Thyroid gland (tissue), 4 donors: ENCODE measurements around the gene GNL3. TPM values are rescaled to one million over a fixed set of nuclear protein-coding genes. Genes with fewer than 3 reads are reported as not detected.
A peak's percentile ranks its signal among the peaks of the same experiment; 100 is the strongest.

ENCODE experiments used
- DNase-seq, 2 donors: peaks; one replicate each; pipeline ENCODE4 v3.0.0-alpha.2; 2019
- H3K27ac ChIP-seq, 3 donors: fragments of 200-600 bp; sonication (generic); 1 replicate in 2 of 3; 2 replicates in 1 of 3; pipeline ENCODE4 v1.5.1; 2016 to 2019; ENCODE audit warnings: mild to moderate bottlenecking in 1 of 3, moderate library complexity in 1 of 3
- H3K27me3 ChIP-seq: fragments of 200-600 bp; sonication (generic); one replicate; pipeline ENCODE4 v1.5.1; 2019
- H3K36me3 ChIP-seq, 2 donors: fragments of 200-600 bp; sonication (generic); one replicate each; pipeline ENCODE4 v1.5.1; 2016 to 2019
- H3K4me1 ChIP-seq, 2 donors: fragments of 200-600 bp; sonication (generic); one replicate each; pipeline ENCODE4 v1.5.1; 2017 to 2019
- H3K4me3 ChIP-seq, 3 donors: fragments of 200-600 bp; sonication (generic); replicated peaks in 1 of 3; 1 replicate in 2 of 3; 2 replicates in 1 of 3; pipeline ENCODE4 v1.5.1; 2016; ENCODE audit warnings: mild to moderate bottlenecking in 1 of 3
- H3K9me3 ChIP-seq: fragments of 200-600 bp; sonication (generic); one replicate; pipeline ENCODE4 v1.5.1; 2017
- POLR2A ChIP-seq, 2 donors: fragments of 450-650 bp; IDR thresholded peaks; one replicate each; pipeline ENCODE4 v1.6.1; 2017; ENCODE audit warnings: antibody characterized with exemption in 2 of 2, mild to moderate bottlenecking in 2 of 2, moderate library complexity in 1 of 2
- WGBS, 2 donors: methylation state at CpG; one replicate each; pipeline ENCODE4 v1.1.5; 2017; 5-methylcytosine and 5-hydroxymethylcytosine counted together
- intact Hi-C: fragments of 100-400 bp; cut with DNase I; formaldehyde crosslinking; loops from one replicate; pipeline ENCODE4 v1.15.1; 2023
- total RNA-seq, 4 donors: library from RNA; depleted of rRNA; stranded (reverse); fragments of >200 nt; gene quantifications; one replicate each; pipeline ENCODE4 v1.2.3, GENCODE V29; 2016
- TF ChIP-seq, protein P1 (sequence below), 6 experiments: fragments of 200-600 bp in 3 of 6; fragments of 450-650 bp in 3 of 6; sonication (generic) in 3 of 6; IDR thresholded peaks; one replicate each; pipeline ENCODE4 v1.5.1; 2016 to 2019; ENCODE audit warnings: antibody characterized with exemption in 6 of 6, mild to moderate bottlenecking in 2 of 6, inconsistent platforms in 1 of 6, moderate library complexity in 1 of 6

The GNL3 gene
- total RNA-seq, 4 donors from 2014 or later = 39.2 to 68.4 (median 41.7) TPM

- intact Hi-C loops = no loop called here
- 34 to 39% methylated on average over 18 to 29 of the region's 39 CpGs for WGBS, 2 donors
- no peak overlapping the region for H3K4me3 ChIP-seq
- H3K4me1 ChIP-seq = no peaks in the 10 kb centered on the region
- H3K27me3 ChIP-seq = no peaks in the 10 kb centered on the region
- H3K36me3 ChIP-seq = peaks cover 0 to 4% of the 10 kb centered on the region in 2 donors
- no peaks in the 10 kb centered on the region for H3K9me3 ChIP-seq
- no peak for TF ChIP-seq POLR2A (IDR thresholded peaks at IDR 0.05)
- TF ChIP-seq, protein P1, sequence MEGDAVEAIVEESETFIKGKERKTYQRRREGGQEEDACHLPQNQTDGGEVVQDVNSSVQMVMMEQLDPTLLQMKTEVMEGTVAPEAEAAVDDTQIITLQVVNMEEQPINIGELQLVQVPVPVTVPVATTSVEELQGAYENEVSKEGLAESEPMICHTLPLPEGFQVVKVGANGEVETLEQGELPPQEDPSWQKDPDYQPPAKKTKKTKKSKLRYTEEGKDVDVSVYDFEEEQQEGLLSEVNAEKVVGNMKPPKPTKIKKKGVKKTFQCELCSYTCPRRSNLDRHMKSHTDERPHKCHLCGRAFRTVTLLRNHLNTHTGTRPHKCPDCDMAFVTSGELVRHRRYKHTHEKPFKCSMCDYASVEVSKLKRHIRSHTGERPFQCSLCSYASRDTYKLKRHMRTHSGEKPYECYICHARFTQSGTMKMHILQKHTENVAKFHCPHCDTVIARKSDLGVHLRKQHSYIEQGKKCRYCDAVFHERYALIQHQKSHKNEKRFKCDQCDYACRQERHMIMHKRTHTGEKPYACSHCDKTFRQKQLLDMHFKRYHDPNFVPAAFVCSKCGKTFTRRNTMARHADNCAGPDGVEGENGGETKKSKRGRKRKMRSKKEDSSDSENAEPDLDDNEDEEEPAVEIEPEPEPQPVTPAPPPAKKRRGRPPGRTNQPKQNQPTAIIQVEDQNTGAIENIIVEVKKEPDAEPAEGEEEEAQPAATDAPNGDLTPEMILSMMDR (IDR thresholded peaks at IDR 0.05) = no peak
- H3K27ac ChIP-seq = no peak overlapping the region
- peak; percentile 40 to 43 for DNase-seq
Observed at GRCh38 chr3:52714335-52715302, 28.8 kb downstream of the GNL3 start.

DNA sequence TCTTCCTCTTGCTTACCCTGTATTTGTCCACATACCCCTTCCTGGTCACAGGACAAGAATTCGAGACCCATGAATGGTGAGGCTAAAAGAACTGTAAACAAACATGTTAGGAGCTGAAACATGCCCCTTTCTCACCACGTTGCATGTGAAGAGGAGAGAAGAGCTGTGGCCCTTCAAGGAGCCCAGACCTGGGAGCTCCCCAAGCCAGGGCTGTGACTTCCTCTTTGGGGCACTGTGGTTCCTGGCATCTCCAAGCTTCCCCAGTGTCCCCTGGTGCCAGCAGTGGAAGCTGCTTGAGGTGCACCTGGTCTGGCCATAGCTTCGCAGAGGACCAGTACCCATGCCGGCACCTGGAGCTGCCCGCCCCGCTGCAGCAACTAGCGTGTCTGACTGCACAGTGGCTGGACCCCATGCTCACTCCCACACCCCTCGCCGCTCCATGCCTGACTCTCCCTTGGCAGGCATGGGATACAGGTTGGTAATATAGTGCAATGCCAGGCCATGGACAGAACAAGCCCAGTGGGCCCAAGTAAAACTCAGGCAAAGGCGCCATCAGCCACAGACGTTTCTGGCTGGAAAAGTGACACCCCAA, 30.0 kb downstream of the GNL3 start:
- 92 to 93% methylated on average over 8 to 11 of the region's 11 CpGs for WGBS, 2 donors
- H3K27me3 ChIP-seq = no peaks in the 10 kb centered on the region
- no peak for TF ChIP-seq POLR2A (IDR thresholded peaks at IDR 0.05)
- TF ChIP-seq, protein P1 (IDR thresholded peaks at IDR 0.05) = no peak
- intact Hi-C loops = no loop called here
- H3K4me3 ChIP-seq = no peak overlapping the region
- no peaks in the 10 kb centered on the region for H3K4me1 ChIP-seq
- H3K9me3 ChIP-seq = no peaks in the 10 kb centered on the region
- no peak overlapping the region for H3K27ac ChIP-seq
- no peak for DNase-seq
- peaks cover 0 to 4% of the 10 kb centered on the region in 2 donors for H3K36me3 ChIP-seq

DNA sequence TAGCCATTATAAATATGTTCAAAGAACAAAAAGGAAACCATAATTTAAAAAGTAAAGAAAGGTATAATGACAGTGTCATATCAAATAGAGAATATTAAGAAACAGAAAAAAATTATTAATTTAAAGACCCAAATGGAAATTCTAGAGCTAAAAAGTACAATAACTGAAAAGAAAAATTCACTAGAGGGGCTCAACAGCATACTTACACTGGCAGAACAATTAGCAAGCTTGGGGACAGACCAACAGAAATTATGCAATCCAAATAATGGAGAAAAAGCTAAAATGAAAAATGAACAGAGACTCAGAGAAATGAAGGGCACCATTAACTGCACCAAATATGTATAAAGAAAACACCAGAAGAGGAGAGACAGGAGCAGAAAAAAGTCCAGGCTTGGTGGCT, 33.8 kb downstream of the GNL3 start:
- H3K36me3 ChIP-seq = no peaks in the 10 kb centered on the region
- intact Hi-C loops = no loop called here
- DNase-seq = no peak
- TF ChIP-seq, protein P1 (IDR thresholded peaks at IDR 0.05) = no peak
- TF ChIP-seq POLR2A (IDR thresholded peaks at IDR 0.05) = no peak
- H3K4me1 ChIP-seq = no peaks in the 10 kb centered on the region
- no peak overlapping the region for H3K4me3 ChIP-seq
- no peak overlapping the region for H3K27ac ChIP-seq
- no peaks in the 10 kb centered on the region for H3K27me3 ChIP-seq
- no peaks in the 10 kb centered on the region for H3K9me3 ChIP-seq

- intact Hi-C loops = no loop called here
- no peak for TF ChIP-seq POLR2A (IDR thresholded peaks at IDR 0.05)
- TF ChIP-seq, protein P1 (IDR thresholded peaks at IDR 0.05) = no peak
- Histone ChIP-seq H3K27me3 (no peaks in the 10 kb centered on the region), H3K4me3 (no peak overlapping the region), H3K9me3 (no peaks in the 10 kb centered on the region), H3K27ac (no peak overlapping the region), H3K4me1 (no peaks in the 10 kb centered on the region), H3K36me3 (no peaks in the 10 kb centered on the region)
- WGBS, 2 donors = 82 to 95% methylated on average over 6 of the region's 6 CpGs
- no peak for DNase-seq
Observed at GRCh38 chr3:52721002-52721729, 35.3 kb downstream of the GNL3 start.
